Karpas-422 (cell line): Measurements from ENCODE around the gene GDF10. TPM values are rescaled to one million over a fixed set of nuclear protein-coding genes. Genes with fewer than 3 reads are reported as not detected.
A peak's percentile ranks its signal among the peaks of the same experiment; 100 is the strongest.

ENCODE experiments used
- DNase-seq: peaks from one replicate; pipeline ENCODE4 v3.0.0-alpha.2; 2015
- H2AFZ ChIP-seq: fragments of 200-600 bp; sonication (generic); 2 replicates; pipeline ENCODE4 v1.6.1; 2014; ENCODE audit warnings: antibody characterized with exemption, low read length, mixed read lengths
- H3K27ac ChIP-seq: fragments of 200-600 bp; sonication (generic); 2 replicates; pipeline ENCODE4 v1.5.1; 2014; ENCODE audit warnings: mild to moderate bottlenecking, low read length, moderate library complexity
- H3K27me3 ChIP-seq: fragments of 200-600 bp; sonication (generic); 2 replicates; pipeline ENCODE4 v1.6.1; 2014; ENCODE audit warnings: low read length, mixed read lengths
- H3K36me3 ChIP-seq: fragments of 200-600 bp; sonication (generic); 2 replicates; pipeline ENCODE4 v1.6.1; 2014; ENCODE audit warnings: low read length, mixed read lengths; ENCODE audit not compliant: insufficient read depth
- H3K4me1 ChIP-seq: fragments of 200-600 bp; sonication (generic); 2 replicates; pipeline ENCODE4 v1.6.1; 2014; ENCODE audit warnings: mild to moderate bottlenecking, low read length, mixed read lengths
- H3K4me2 ChIP-seq: fragments of 200-600 bp; sonication (generic); 2 replicates; pipeline ENCODE4 v1.6.1; 2014; ENCODE audit warnings: low read length, low read depth, mild to moderate bottlenecking; ENCODE audit not compliant: poor library complexity, severe bottlenecking
- H3K4me3 ChIP-seq: fragments of 200-600 bp; sonication (generic); 2 replicates; pipeline ENCODE4 v1.5.1; 2014; ENCODE audit warnings: mild to moderate bottlenecking, antibody characterized with exemption, low read length, mixed read lengths
- H3K79me2 ChIP-seq: fragments of 200-600 bp; sonication (generic); 2 replicates; pipeline ENCODE4 v1.6.1; 2014; ENCODE audit warnings: mild to moderate bottlenecking, low read length, mixed read lengths
- H3K9ac ChIP-seq: fragments of 200-600 bp; sonication (generic); 2 replicates; pipeline ENCODE4 v1.6.0; 2014; ENCODE audit warnings: low read length
- H3K9me2 ChIP-seq: fragments of 200-600 bp; sonication (generic), shearing (Covaris generic); replicated peaks from 2 replicates; pipeline ENCODE4 v1.6.0; 2014; ENCODE audit warnings: mild to moderate bottlenecking, low read length, moderate library complexity; ENCODE audit not compliant: insufficient read depth
- H3K9me3 ChIP-seq: fragments of 300-700, 200-600 bp; sonication (generic); 2 replicates; pipeline ENCODE4 v1.6.1; 2014; ENCODE audit warnings: low read length, mixed read lengths
- H4K20me1 ChIP-seq: fragments of 200-600 bp; sonication (generic); 2 replicates; pipeline ENCODE4 v1.6.1; 2014; ENCODE audit warnings: mild to moderate bottlenecking, antibody characterized with exemption, low read length, low read depth; ENCODE audit not compliant: insufficient read depth
- total RNA-seq: library from RNA; depleted of rRNA; stranded (reverse); fragments of >200 nt; shearing (Covaris generic); gene quantifications from 2 replicates; pipeline ENCODE4 v1.2.3, GENCODE V29; 2014; ENCODE audit warnings: low replicate concordance

The GDF10 gene
- total RNA-seq, 1 experiment from 2014 or later, result not detected

GRCh38 chr10:47316131-47316530, 16.1 kb downstream of the GDF10 start:
- H3K4me3 ChIP-seq, result no peak overlapping the region
- H3K79me2 ChIP-seq, result no peaks in the 10 kb centered on the region
- H3K9me2 ChIP-seq, result no peaks in the 10 kb centered on the region
- no peak for DNase-seq
- H3K36me3 ChIP-seq, result no peaks in the 10 kb centered on the region
- no peak overlapping the region for H3K27ac ChIP-seq
- H3K4me1 ChIP-seq, result no peaks in the 10 kb centered on the region
- H3K4me2 ChIP-seq, result no peak overlapping the region
- H3K9ac ChIP-seq, result no peak overlapping the region
- no peaks in the 10 kb centered on the region for H3K27me3 ChIP-seq
- H3K9me3 ChIP-seq, result no peaks in the 10 kb centered on the region
- no peak overlapping the region for H2AFZ ChIP-seq
- no peaks in the 10 kb centered on the region for H4K20me1 ChIP-seq

DNA sequence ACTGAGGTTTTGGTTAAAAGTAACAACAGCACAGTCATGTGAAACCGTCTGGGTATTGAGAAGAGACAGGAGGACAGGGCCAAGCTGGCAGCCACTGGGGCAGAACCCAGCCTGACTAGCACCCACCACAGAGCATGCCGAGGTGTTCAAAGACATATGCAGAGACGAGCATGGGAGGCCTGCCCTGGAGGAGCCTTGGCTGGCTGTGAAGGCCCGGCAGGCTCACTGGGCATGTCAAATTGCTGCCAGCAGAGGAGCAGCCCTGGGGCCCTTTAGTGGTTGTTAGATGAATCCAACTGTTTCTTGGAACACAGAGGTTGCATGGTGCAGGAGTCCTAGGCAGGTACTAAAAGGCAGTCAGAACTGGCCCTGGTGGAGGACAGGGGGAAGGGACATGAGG, 17.3 kb downstream of the GDF10 start:
- no peak overlapping the region for H3K4me3 ChIP-seq
- no peaks in the 10 kb centered on the region for H4K20me1 ChIP-seq
- no peaks in the 10 kb centered on the region for H3K9me3 ChIP-seq
- no peaks in the 10 kb centered on the region for H3K9me2 ChIP-seq
- no peak overlapping the region for H3K4me2 ChIP-seq
- no peak overlapping the region for H3K27ac ChIP-seq
- H3K4me1 ChIP-seq, result no peaks in the 10 kb centered on the region
- H3K79me2 ChIP-seq, result no peaks in the 10 kb centered on the region
- H3K27me3 ChIP-seq, result no peaks in the 10 kb centered on the region
- DNase-seq, result no peak
- no peak overlapping the region for H3K9ac ChIP-seq
- no peak overlapping the region for H2AFZ ChIP-seq
- H3K36me3 ChIP-seq, result no peaks in the 10 kb centered on the region

GRCh38 chr10:47318706-47319105, 18.7 kb downstream of the GDF10 start:
- Histone ChIP-seq H3K79me2 (no peaks in the 10 kb centered on the region), H3K9me2 (no peaks in the 10 kb centered on the region), H2AFZ (no peak overlapping the region)

DNA sequence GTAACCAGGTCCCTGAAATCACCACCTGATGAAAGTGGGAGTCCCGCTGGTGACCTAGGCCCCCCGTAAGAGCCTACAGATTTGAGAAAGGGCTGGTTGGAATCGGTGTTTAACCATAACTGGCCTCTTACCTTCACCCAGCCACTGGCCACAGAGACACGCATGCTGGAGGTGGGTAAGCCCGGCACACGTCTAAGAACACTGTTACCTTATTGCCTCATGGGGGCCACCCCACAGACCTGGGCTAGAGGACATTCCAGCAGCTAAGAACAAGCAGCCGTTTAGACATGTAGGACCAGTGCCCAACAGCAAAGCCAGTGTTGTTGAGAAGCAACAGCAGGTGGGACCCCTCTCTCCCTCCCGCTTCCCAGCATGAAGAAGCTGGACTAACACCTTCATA, 19.8 kb downstream of the GDF10 start:
- no peak overlapping the region for H3K27ac ChIP-seq
- H3K27me3 ChIP-seq, result no peaks in the 10 kb centered on the region
- no peaks in the 10 kb centered on the region for H3K36me3 ChIP-seq

More at GRCh38 chr10:47318706-47319105, 18.7 kb downstream of the GDF10 start:
- Histone ChIP-seq H3K4me3 (no peak overlapping the region), H4K20me1 (no peaks in the 10 kb centered on the region), H3K36me3 (no peaks in the 10 kb centered on the region), H3K9me3 (no peaks in the 10 kb centered on the region), H3K27me3 (no peaks in the 10 kb centered on the region), H3K9ac (no peak overlapping the region), H3K4me2 (no peak overlapping the region), H3K27ac (no peak overlapping the region), H3K4me1 (no peaks in the 10 kb centered on the region)
- peak; percentile 78 for DNase-seq

DNA sequence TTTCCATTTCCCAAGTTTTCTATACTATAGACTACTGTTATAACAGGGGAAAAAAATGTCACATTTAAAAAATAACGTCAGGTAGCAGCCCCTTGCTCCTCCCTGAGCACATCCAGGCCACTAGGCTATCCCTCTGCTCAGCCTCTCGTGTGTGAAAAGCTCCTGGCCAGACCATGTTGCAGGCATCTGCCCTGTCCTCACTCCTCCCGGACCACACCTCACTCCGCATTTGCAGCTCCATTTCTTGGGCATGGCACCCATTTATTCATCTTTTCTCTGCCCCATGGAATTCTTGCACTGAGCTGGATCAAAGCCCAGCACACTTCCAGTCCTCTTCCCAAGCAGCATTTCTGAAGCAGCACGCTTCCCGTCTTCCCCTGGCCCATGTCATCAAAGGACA, 20.8 kb downstream of the GDF10 start:
- no peaks in the 10 kb centered on the region for H3K4me1 ChIP-seq
- H2AFZ ChIP-seq, result no peak overlapping the region
- no peak overlapping the region for H3K27ac ChIP-seq
- no peak overlapping the region for H3K4me2 ChIP-seq
- no peaks in the 10 kb centered on the region for H3K9me2 ChIP-seq
- H3K4me3 ChIP-seq, result no peak overlapping the region
- no peaks in the 10 kb centered on the region for H3K27me3 ChIP-seq
- no peak for DNase-seq
- no peaks in the 10 kb centered on the region for H3K79me2 ChIP-seq
- H4K20me1 ChIP-seq, result no peaks in the 10 kb centered on the region
- no peaks in the 10 kb centered on the region for H3K36me3 ChIP-seq
- no peaks in the 10 kb centered on the region for H3K9me3 ChIP-seq
- H3K9ac ChIP-seq, result no peak overlapping the region

More for the DNA sequence above, 19.8 kb downstream of the GDF10 start:
- no peaks in the 10 kb centered on the region for H3K9me2 ChIP-seq
- H3K4me2 ChIP-seq, result no peak overlapping the region
- no peak for DNase-seq
- H3K9ac ChIP-seq, result no peak overlapping the region
- no peak overlapping the region for H2AFZ ChIP-seq
- H3K79me2 ChIP-seq, result no peaks in the 10 kb centered on the region
- H3K9me3 ChIP-seq, result no peaks in the 10 kb centered on the region
- no peaks in the 10 kb centered on the region for H3K4me1 ChIP-seq
- no peak overlapping the region for H3K4me3 ChIP-seq
- no peaks in the 10 kb centered on the region for H4K20me1 ChIP-seq

- no peak overlapping the region for H3K4me2 ChIP-seq
- H3K4me1 ChIP-seq, result no peaks in the 10 kb centered on the region
- H4K20me1 ChIP-seq, result no peaks in the 10 kb centered on the region
- H3K27ac ChIP-seq, result no peak overlapping the region
- H3K9me3 ChIP-seq, result no peaks in the 10 kb centered on the region
- no peak for DNase-seq
- H3K79me2 ChIP-seq, result no peaks in the 10 kb centered on the region
- H2AFZ ChIP-seq, result no peak overlapping the region
- no peak overlapping the region for H3K9ac ChIP-seq
- H3K27me3 ChIP-seq, result no peaks in the 10 kb centered on the region
- H3K4me3 ChIP-seq, result no peak overlapping the region
- no peaks in the 10 kb centered on the region for H3K9me2 ChIP-seq
- no peaks in the 10 kb centered on the region for H3K36me3 ChIP-seq
Measured at GRCh38 chr10:47321521-47322195, 21.7 kb downstream of the GDF10 start.

DNA sequence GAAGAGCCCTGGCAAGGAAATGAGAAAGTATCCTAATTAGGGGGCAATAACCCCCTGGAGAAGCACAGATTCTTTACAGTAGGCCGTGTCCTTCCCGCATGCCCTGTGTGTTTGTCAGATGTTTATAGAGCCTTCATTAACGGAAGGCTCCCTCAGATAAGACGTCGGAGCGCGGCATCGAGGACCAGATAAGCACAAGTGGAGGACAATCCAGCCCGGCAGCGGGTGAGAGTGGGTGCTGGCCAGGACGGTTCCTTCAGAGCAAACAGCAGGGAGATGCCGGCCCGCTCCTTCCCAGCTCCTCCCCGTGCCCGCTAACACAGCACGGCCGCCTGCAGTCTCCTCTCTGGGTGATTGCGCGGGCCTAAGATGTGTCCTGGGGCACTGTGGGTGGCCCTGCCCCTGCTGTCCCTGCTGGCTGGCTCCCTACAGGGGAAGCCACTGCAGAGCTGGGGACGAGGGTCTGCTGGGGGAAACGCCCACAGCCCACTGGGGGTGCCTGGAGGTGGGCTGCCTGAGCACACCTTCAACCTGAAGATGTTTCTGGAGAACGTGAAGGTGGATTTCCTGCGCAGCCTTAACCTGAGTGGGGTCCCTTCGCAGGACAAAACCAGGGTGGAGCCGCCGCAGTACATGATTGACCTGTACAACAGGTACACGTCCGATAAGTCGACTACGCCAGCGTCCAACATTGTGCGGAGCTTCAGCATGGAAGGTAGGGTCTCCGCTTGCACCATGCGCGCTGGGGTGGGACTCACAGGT, 22.5 kb downstream of the GDF10 start, which contains the start of gene GDF2:
Gene GDF2 (plus strand): TSS at position 155 of the 762 bp plus-strand sequence. CDS start 215 bp downstream, at position 370.
- H3K4me1 ChIP-seq, result no peaks in the 10 kb centered on the region
- no peaks in the 10 kb centered on the region for H4K20me1 ChIP-seq
- H3K4me3 ChIP-seq, result no peak within 1 kb of the TSS
- no peak for DNase-seq
- no peaks in the 10 kb centered on the region for H3K9me3 ChIP-seq
- no peaks in the 10 kb centered on the region for H3K9me2 ChIP-seq
- no peaks in the 10 kb centered on the region for H3K36me3 ChIP-seq
- no peaks in the 10 kb centered on the region for H3K27me3 ChIP-seq
- no peak within 1 kb of the TSS for H3K27ac ChIP-seq
- H3K4me2 ChIP-seq, result no peak within 1 kb of the TSS
- no peak within 1 kb of the TSS for H3K9ac ChIP-seq
- H2AFZ ChIP-seq, result no peak within 1 kb of the TSS
- H3K79me2 ChIP-seq, result no peaks in the 10 kb centered on the region

DNA sequence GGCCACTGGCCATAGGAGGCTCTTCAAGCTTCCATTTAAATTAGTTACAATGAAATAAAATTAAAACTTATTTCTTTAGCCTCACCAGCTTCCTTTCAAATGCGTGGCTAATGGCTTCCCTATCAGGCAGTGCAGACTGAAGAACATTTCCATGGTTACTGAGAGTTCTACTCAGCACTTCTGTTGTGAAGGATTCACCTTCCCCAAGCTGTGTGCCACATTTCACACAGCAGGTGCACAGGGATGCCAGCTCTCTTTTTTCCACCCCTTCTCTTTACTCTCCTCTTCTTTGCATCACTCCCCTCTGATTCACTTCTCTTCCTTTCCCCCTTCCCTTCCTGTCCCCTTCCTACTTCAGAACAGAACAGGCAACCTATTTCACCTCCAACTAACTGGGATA, 23.1 kb downstream of the GDF10 start:
- no peak overlapping the region for H3K9ac ChIP-seq
- no peaks in the 10 kb centered on the region for H4K20me1 ChIP-seq
- H3K9me3 ChIP-seq, result no peaks in the 10 kb centered on the region
- H3K4me2 ChIP-seq, result no peak overlapping the region
- H3K36me3 ChIP-seq, result no peaks in the 10 kb centered on the region
- H3K27ac ChIP-seq, result no peak overlapping the region
- H3K79me2 ChIP-seq, result no peaks in the 10 kb centered on the region
- no peaks in the 10 kb centered on the region for H3K27me3 ChIP-seq
- no peak for DNase-seq
- no peak overlapping the region for H2AFZ ChIP-seq
- H3K4me1 ChIP-seq, result no peaks in the 10 kb centered on the region
- H3K9me2 ChIP-seq, result no peaks in the 10 kb centered on the region
- no peak overlapping the region for H3K4me3 ChIP-seq
